Endothelial cell of umbilical vein (primary cell): ENCODE measurements around the gene PTMA. TPM values are rescaled to one million over a fixed set of nuclear protein-coding genes. Genes with fewer than 3 reads are reported as not detected.

Experiments
- BruUV-seq: library from RNA; stranded (reverse); fragments of 400-500 nt; replicated peaks from 2 replicates; lab custom pipeline; 2021; lab: Mats Ljungman, UMichigan
- CTCF ChIA-PET: fragments of 300-600, 350-600 bp; sonication (Branson Sonifier 250); formaldehyde crosslinking; loops from one replicate; lab custom pipeline; 2021; ENCODE audit warnings: antibody characterized with exemption, inconsistent platforms; lab: Charles Lee
- POLR2A ChIA-PET: fragments of 300-600, 350-600 bp; sonication (Branson Sonifier 250); formaldehyde crosslinking; loops from one replicate; lab custom pipeline; 2021; ENCODE audit warnings: antibody characterized with exemption, inconsistent platforms; lab: Charles Lee
- DNase-seq: peaks from one replicate; pipeline ENCODE4 v3.0.0-alpha.2; 2011; ENCODE audit warnings: low read depth, low spot score
- FAIRE-seq: peaks from 2 replicates; lab custom pipeline; 2011; peaks lifted over from hg19 to GRCh38; lab: Jason Lieb, UNC
- H2AFZ ChIP-seq: 2 replicates; pipeline ENCODE4 v1.6.0; 2012; ENCODE audit warnings: low read depth, low read length, control low read depth, inconsistent platforms
- H3K27ac ChIP-seq: 2 replicates; pipeline ENCODE4 v1.5.1; 2011; ENCODE audit warnings: low read depth, mild to moderate bottlenecking, control low read depth, low read length, moderate library complexity; ENCODE audit not compliant: insufficient read depth
- H3K27me3 ChIP-seq, 2 experiments: 2 replicates each; pipeline versions ENCODE4 v1.6.0 to v1.6.1; 2011; ENCODE audit warnings: low read length in 2 of 2, mixed read lengths in 1 of 2; ENCODE audit not compliant: control insufficient read depth in 2 of 2, insufficient read depth in 2 of 2
- H3K36me3 ChIP-seq, 2 experiments: 2 replicates in 1 of 2; 3 replicates in 1 of 2; pipeline ENCODE4 v1.5.1; 2011; ENCODE audit warnings: low read length in 2 of 2, mild to moderate bottlenecking in 1 of 2, moderate library complexity in 1 of 2; ENCODE audit not compliant: control insufficient read depth in 2 of 2, insufficient read depth in 2 of 2; ENCODE audit errors: extremely low read depth in 1 of 2
- H3K4me1 ChIP-seq: 3 replicates; pipeline ENCODE4 v1.5.1; 2011; ENCODE audit warnings: mild to moderate bottlenecking, low read length; ENCODE audit not compliant: control insufficient read depth, insufficient read depth; ENCODE audit errors: extremely low read depth
- H3K4me2 ChIP-seq: 2 replicates; pipeline ENCODE4 v1.6.1; 2011; ENCODE audit warnings: low read length, control low read depth, mixed read lengths; ENCODE audit not compliant: insufficient read depth
- H3K4me3 ChIP-seq, 3 experiments: fragments of 200-600 bp in 1 of 3; sonication (generic), shearing (Covaris generic) in 1 of 3; replicated peaks in 1 of 3; 2 replicates each; pipeline ENCODE4 v1.5.1; 2011 to 2016; ENCODE audit warnings: control low read depth in 3 of 3, low read length in 3 of 3, mild to moderate bottlenecking in 2 of 3, inconsistent platforms in 1 of 3, low read depth in 1 of 3, moderate library complexity in 1 of 3; ENCODE audit not compliant: insufficient read depth in 1 of 3
- H3K79me2 ChIP-seq: 2 replicates; pipeline ENCODE4 v1.6.0; 2012; ENCODE audit warnings: low read length, inconsistent platforms; ENCODE audit not compliant: control insufficient read depth, insufficient read depth
- H3K9ac ChIP-seq: replicated peaks from 2 replicates; pipeline ENCODE3; 2011; ENCODE audit warnings: low read length, control low read depth; ENCODE audit not compliant: insufficient read depth; ENCODE audit errors: extremely low read depth
- H3K9me1 ChIP-seq: replicated peaks from 3 replicates; pipeline ENCODE4 v1.6.0; 2011; ENCODE audit warnings: mild to moderate bottlenecking, low read length; ENCODE audit not compliant: control insufficient read depth, insufficient read depth; ENCODE audit errors: extremely low read depth
- H3K9me3 ChIP-seq: replicated peaks from 2 replicates; pipeline ENCODE4 v1.5.1; 2012; ENCODE audit warnings: low read length, inconsistent platforms; ENCODE audit not compliant: control insufficient read depth, insufficient read depth
- H4K20me1 ChIP-seq: replicated peaks from 2 replicates; pipeline ENCODE3; 2011; ENCODE audit warnings: mild to moderate bottlenecking, low read length; ENCODE audit not compliant: control insufficient read depth, insufficient read depth; ENCODE audit errors: extremely low read depth
- CTCF ChIP-seq, 2 donors: IDR thresholded peaks; 1 replicate in 1 of 2; 2 replicates in 1 of 2; pipeline ENCODE4 v1.5.1; 2011; ENCODE audit warnings: low read length in 2 of 2, mild to moderate bottlenecking in 2 of 2, moderate library complexity in 2 of 2, control low read depth in 1 of 2, inconsistent platforms in 1 of 2, low read depth in 1 of 2; ENCODE audit not compliant: insufficient read depth in 1 of 2; ENCODE audit errors: extremely low read depth in 1 of 2
- EZH2 ChIP-seq: IDR thresholded peaks from 2 replicates; pipeline ENCODE4 v1.6.1; 2012; ENCODE audit warnings: borderline replicate concordance, low read depth, mild to moderate bottlenecking, moderate library complexity, low read length, inconsistent platforms; ENCODE audit not compliant: severe bottlenecking
- FOS ChIP-seq: IDR thresholded peaks from 2 replicates; pipeline ENCODE4 v1.6.1; 2011; ENCODE audit warnings: mild to moderate bottlenecking, low read length, moderate library complexity, borderline replicate concordance; ENCODE audit not compliant: insufficient read depth
- GATA2 ChIP-seq: IDR thresholded peaks from 2 replicates; pipeline ENCODE4 v1.7.0; 2011; ENCODE audit warnings: low read depth, mild to moderate bottlenecking, moderate library complexity, mixed read lengths, low read length; ENCODE audit not compliant: insufficient read length, insufficient read depth
- JUN ChIP-seq: IDR thresholded peaks from 2 replicates; pipeline ENCODE4 v1.6.1; 2011; ENCODE audit warnings: borderline replicate concordance, low read depth; ENCODE audit not compliant: insufficient read length, insufficient read depth
- MYC ChIP-seq: IDR thresholded peaks from one replicate; pipeline ENCODE4 v1.6.1; 2011; ENCODE audit warnings: mild to moderate bottlenecking, low read depth, low read length
- POLR2A ChIP-seq: IDR thresholded peaks from 2 replicates; pipeline ENCODE4 v1.6.1; 2012; ENCODE audit warnings: low read depth, mild to moderate bottlenecking, control low read depth, low read length
- POLR2AphosphoS5 ChIP-seq: IDR thresholded peaks from 2 replicates; pipeline ENCODE4 v1.6.1; 2012; ENCODE audit warnings: low read depth, mild to moderate bottlenecking, control low read depth, low read length, moderate library complexity; ENCODE audit not compliant: insufficient read depth
- dilution Hi-C: fragments of 300-500 bp; cut with MboI; formaldehyde crosslinking; loops from one replicate; pipeline ENCODE4 v1.15.0; 2019; ENCODE audit warnings: low sequenced_read_pairs; ENCODE audit not compliant: extremely low pct_ligation_motif_present
- intact Hi-C: fragments of 100-400 bp; cut with micrococcal nuclease; formaldehyde crosslinking; loops from one replicate; pipeline ENCODE4 v1.10.0; 2022
- polyA plus RNA-seq, 4 experiments: library from polyadenylated mRNA; depleted of rRNA in 3 of 4; stranded (reverse) in 3 of 4; unstranded in 1 of 4; fragments of >200 nt; gene quantifications; 2 replicates each; pipeline versions ENCODE4 v1.2.1 to v1.2.3, GENCODE V29; 2011 to 2012; ENCODE audit warnings: missing spikeins in 1 of 4
- total RNA-seq: library from RNA; stranded (reverse); gene quantifications from 2 replicates; pipeline ENCODE4 v1.2.3, GENCODE V29; 2021
- TF ChIP-seq, protein P1 (sequence below): IDR thresholded peaks from 2 replicates; pipeline ENCODE4 v1.6.1; 2011; ENCODE audit not compliant: insufficient read depth, insufficient read length

PTMA gene
- total and polyA plus RNA-seq, 2 donors (not counting 3 experiments of a cell fraction or from before 2014, with no cell fraction given), result 404 to 1,488 TPM

GRCh38 chr2:231665245-231666170, 42.8 kb upstream of the PTMA start:
- BruUV-seq, result no TSS peak
- peak overlapping the region; percentile 79 for H3K27ac ChIP-seq
- no peak overlapping the region for H3K4me2 ChIP-seq

More at GRCh38 chr2:231665245-231666170, 42.8 kb upstream of the PTMA start:
- FAIRE-seq (no peak), DNase-seq (no peak)
- dilution Hi-C loops (no loop called here), intact Hi-C loops (loop anchor here (1.0 to 5.0 kb wide), 3 partner anchors 23 to 203 kb away; partner anchors contain the start of genes NCL and PTMA)
- H3K9me1 ChIP-seq, result no peaks in the 10 kb centered on the region
- TF ChIP-seq POLR2AphosphoS5 (no peak), MYC (no peak), POLR2A (no peak), FOS (no peak), JUN (no peak), CTCF (IDR thresholded peaks at IDR 0.05; ENCODE audit: extremely low read depth in 1 of 2, insufficient read depth in 1 of 2, low read depth in 1 of 2, low read length in 2 of 2) (no peak), GATA2 (no peak), EZH2 (no peak)
- TF ChIP-seq, protein P1, sequence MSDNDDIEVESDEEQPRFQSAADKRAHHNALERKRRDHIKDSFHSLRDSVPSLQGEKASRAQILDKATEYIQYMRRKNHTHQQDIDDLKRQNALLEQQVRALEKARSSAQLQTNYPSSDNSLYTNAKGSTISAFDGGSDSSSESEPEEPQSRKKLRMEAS, result no peak
- CTCF ChIA-PET, result interaction anchor here (0.7 to 3.0 kb wide), 4 partner anchors 10 to 44 kb away, joined by 4 to 25 read pairs (median 4); no protein-coding TSS in a partner anchor
- no peaks in the 10 kb centered on the region for H3K79me2 ChIP-seq
- POLR2A ChIA-PET, result interaction anchor here (1.7 to 1.9 kb wide), 2 partner anchors 43 to 44 kb away, joined by 4 to 9 read pairs; partner anchors contain the start of gene PTMA
- H3K36me3 ChIP-seq, result no peaks in the 10 kb centered on the region
- peaks cover 24% of the 10 kb centered on the region for H3K4me1 ChIP-seq
- H4K20me1 ChIP-seq, result no peaks in the 10 kb centered on the region
- no peak overlapping the region for H3K4me3 ChIP-seq
- H3K9me3 ChIP-seq, result no peaks in the 10 kb centered on the region
- peak overlapping the region; percentile 33 for H2AFZ ChIP-seq
- no peak overlapping the region for H3K9ac ChIP-seq
- no peaks in the 10 kb centered on the region for H3K27me3 ChIP-seq
